GM23248 (cell line): ENCODE results near the gene SIK3.

ENCODE experiments used
- EZH2 ChIP-seq: fragments of 200-600 bp; sonication (generic); IDR thresholded peaks from 2 replicates; pipeline ENCODE4 v1.6.1; 2018; ENCODE audit warnings: antibody characterized with exemption, mild to moderate bottlenecking; ENCODE audit not compliant: insufficient read depth, poor library complexity, severe bottlenecking
- EZH2phosphoT487 ChIP-seq: fragments of 200-600 bp; sonication (generic); IDR thresholded peaks from 2 replicates; pipeline ENCODE4 v1.6.1; 2018; ENCODE audit warnings: antibody characterized with exemption, moderate library complexity, mild to moderate bottlenecking, low read depth; ENCODE audit not compliant: insufficient read depth

- TF ChIP-seq EZH2 = no peak
- TF ChIP-seq EZH2phosphoT487 = no peak
Measured at GRCh38 chr11:117084992-117085391, 13.2 kb downstream of the SIK3 start.
